ENCODE measurements around the gene HSPA12B. TPM values are rescaled to one million over a fixed set of nuclear protein-coding genes. Genes with fewer than 3 reads are reported as not detected.

Gene HSPA12B
- total and polyA plus RNA-seq, 2 of the 8 experiments (the other 6 are each of a cell fraction or from before 2014, with no cell fraction given), result 2.2 to 4.3 TPM

- no peak overlapping the region for H3K4me3 ChIP-seq (ENCODE audit: extremely low read depth in 1 of 4, insufficient read depth in 2 of 4, low read depth in 3 of 4, low read length in 4 of 4)
- TF ChIP-seq HDAC6 (IDR thresholded peaks at IDR 0.05; ENCODE audit: low read depth, low read length) (no peak), RFX5 (IDR thresholded peaks at IDR 0.05; ENCODE audit: borderline replicate concordance, low read depth, low read length) (no peak), NANOG (IDR thresholded peaks at IDR 0.05; ENCODE audit: insufficient read depth, low read depth, low read length, poor library complexity, severe bottlenecking) (no peak), SIRT6 (IDR thresholded peaks at IDR 0.05; ENCODE audit: low read length) (no peak), CEBPB (IDR thresholded peaks at IDR 0.05; ENCODE audit: low read depth, low read length) (no peak), CHD2 (IDR thresholded peaks at IDR 0.05; ENCODE audit: low read length) (no peak), GTF2F1 (IDR thresholded peaks at IDR 0.05; ENCODE audit: borderline replicate concordance, low read depth, low read length) (no peak), EP300 (IDR thresholded peaks at IDR 0.05; ENCODE audit: borderline replicate concordance in 1 of 2, low read depth in 2 of 2, low read length in 2 of 2) (no peak), ATF2 (IDR thresholded peaks at IDR 0.05; ENCODE audit: low read length) (no peak), SUZ12 (IDR thresholded peaks at IDR 0.05; ENCODE audit: low read length) (no peak), ATF3 (IDR thresholded peaks at IDR 0.05; ENCODE audit: insufficient read depth, low read depth, low read length) (no peak)
Measured at GRCh38 chr20:3685341-3685740, 47.1 kb upstream of the HSPA12B start.

More at GRCh38 chr20:3685341-3685740, 47.1 kb upstream of the HSPA12B start:
- Histone ChIP-seq H2AK5ac (ENCODE audit: low read depth, low read length) (no peak overlapping the region), H3K9ac (replicated peaks in 1 of 4; ENCODE audit: extremely low read depth in 1 of 4, low read depth in 3 of 4, low read length in 3 of 4) (no peak overlapping the region), H2BK15ac (ENCODE audit: low read length) (no peak overlapping the region), H3K27ac (ENCODE audit: low read depth, low read length) (no peak overlapping the region), H4K8ac (ENCODE audit: extremely low read depth, insufficient read depth, low read length) (no peak overlapping the region), H3K4ac (replicated peaks; ENCODE audit: insufficient read length, low read depth, low read length) (no peak overlapping the region), H3K79me1 (ENCODE audit: low read depth, low read length) (no peaks in the 10 kb centered on the region), H3K79me2 (ENCODE audit: control insufficient read depth in 1 of 2, insufficient read depth in 2 of 2, low read length in 2 of 2) (no peaks in the 10 kb centered on the region), H2AFZ (ENCODE audit: low read length) (peak overlapping the region; percentile 50; the same call in 1 of the 2 replicates), H4K5ac (ENCODE audit: insufficient read length, low read depth, low read length) (no peak overlapping the region), H3K4me2 (ENCODE audit: insufficient read depth in 1 of 2, low read depth in 2 of 2, low read length in 2 of 2) (no peak overlapping the region; a peak in 1 of 4 replicates), H3K27me3 (replicated peaks in 1 of 4; ENCODE audit: control insufficient read depth in 3 of 4, extremely low read depth in 1 of 4, insufficient read depth in 3 of 4, low read length in 3 of 4) (peaks cover 0 to 13% (median 9%) of the 10 kb centered on the region in 4 experiments; a peak in 6 of 7 replicates), H3K9me3 (ENCODE audit: insufficient read depth in 2 of 2, low read depth in 1 of 2, low read length in 1 of 2) (no peaks in the 10 kb centered on the region), H3K14ac (ENCODE audit: insufficient read length) (no peak overlapping the region), H3K56ac (replicated peaks; ENCODE audit: insufficient read length, low read depth, low read length) (no peak overlapping the region), H3K23ac (ENCODE audit: insufficient read length) (no peak overlapping the region), H3K23me2 (ENCODE audit: low read depth, low read length) (peaks cover 11% of the 10 kb centered on the region), H2BK120ac (replicated peaks; ENCODE audit: low read depth, low read length) (no peak overlapping the region), H2BK12ac (ENCODE audit: low read depth, low read length) (peak overlapping the region; percentile 12; the same call in 1 of the 2 replicates), H4K20me1 (replicated peaks in 1 of 2; ENCODE audit: control insufficient read depth in 1 of 2, insufficient read depth in 2 of 2, low read length in 2 of 2) (no peaks in the 10 kb centered on the region), H4K91ac (replicated peaks; ENCODE audit: insufficient read length, low read length) (no peak overlapping the region), H3K36me3 (ENCODE audit: control insufficient read depth in 2 of 4, insufficient read depth in 4 of 4, low read length in 3 of 4) (no peaks in the 10 kb centered on the region), H2BK20ac (ENCODE audit: low read length) (no peak overlapping the region; the same call in 1 of the 2 replicates), H3K4me1 (replicated peaks in 1 of 4; ENCODE audit: control insufficient read depth in 3 of 4, insufficient read depth in 4 of 4, low read length in 3 of 4) (peaks cover 5 to 24% (median 14%) of the 10 kb centered on the region in 4 experiments), H2BK5ac (ENCODE audit: low read depth, low read length) (peak overlapping the region; percentile 35; the same call in 1 of the 2 replicates), H3K18ac (ENCODE audit: extremely low read depth, low read length) (peak overlapping the region; percentile 79; the same call in 1 of the 2 replicates)
- CTCF ChIA-PET (ENCODE audit: partially characterized antibody), result interaction anchor here (1.0 to 45.1 kb wide), 6 partner anchors 1 to 83 kb away, joined by 3 to 1432 read pairs (median 15); partner anchors contain the start of genes ADAM33 and SIGLEC1
- POLR2A ChIA-PET (ENCODE audit: partially characterized antibody), result interaction anchor here (0.8 to 1.5 kb wide), 2 partner anchors 57 to 66 kb away, joined by 3 to 5 read pairs; no protein-coding TSS in a partner anchor
- DNase-seq (ENCODE audit: low read depth in 1 of 2, low spot score in 2 of 2) (no peak), FAIRE-seq (no peak)
- 79% methylated on average over 7 of the region's 7 CpGs; no CpG with 5 or more reads in 1 of the 2 experiments for WGBS, 2 experiments (ENCODE audit: extremely low coverage in 1 of 2, insufficient coverage in 1 of 2, insufficient read length in 1 of 2, insufficient replicate concordance in 2 of 2, low coverage in 1 of 2, low lambda C conversion rate in 2 of 2, missing lambda C conversion rate in 1 of 2)

All from H1 (cell line).